Esophagus muscularis mucosa (tissue), 4 donors: ENCODE results near the gene SDF4.

ENCODE experiments used
- CTCF ChIP-seq, 3 experiments: fragments of 200-600 bp in 2 of 3; fragments of 450-650 bp in 1 of 3; sonication (generic) in 2 of 3; IDR thresholded peaks; one replicate each; pipeline ENCODE4 v1.5.1; 2017 to 2019; ENCODE audit warnings: antibody characterized with exemption in 3 of 3, mild to moderate bottlenecking in 2 of 3, moderate library complexity in 1 of 3
- EP300 ChIP-seq: sonication (generic); formaldehyde crosslinking; IDR thresholded peaks from one replicate; pipeline ENCODE4 v1.6.1; 2017; ENCODE audit warnings: antibody characterized with exemption
- POLR2A ChIP-seq: fragments of 450-650 bp; IDR thresholded peaks from one replicate; pipeline ENCODE4 v1.6.1; 2017; ENCODE audit warnings: antibody characterized with exemption, moderate library complexity, mild to moderate bottlenecking, low read depth
- POLR2AphosphoS5 ChIP-seq, 2 donors: sonication (generic); formaldehyde crosslinking; IDR thresholded peaks; one replicate each; pipeline ENCODE4 v1.6.1; 2017; ENCODE audit warnings: antibody characterized with exemption in 2 of 2

- TF ChIP-seq POLR2A: no peak
- no peak for TF ChIP-seq CTCF (IDR thresholded peaks at IDR 0.05)
- no peak for TF ChIP-seq POLR2AphosphoS5 (IDR thresholded peaks at IDR 0.05)
- TF ChIP-seq EP300: no peak
Observed at GRCh38 chr1:1259119-1259488, 27.3 kb upstream of the SDF4 start.
